ENCODE data around the gene LINC01488. TPM values are rescaled to one million over a fixed set of nuclear protein-coding genes. Genes with fewer than 3 reads are reported as not detected.

The LINC01488 gene
- total RNA-seq, 2 experiments from 2014 or later, result not detected

- CTCF ChIA-PET, result no interaction called here
- H3K9me3 ChIP-seq (ENCODE audit: control insufficient read depth in 1 of 2, insufficient read depth in 1 of 2, low read length in 2 of 2), result no peaks in the 10 kb centered on the region
- no peaks in the 10 kb centered on the region for H3K9me3 Mint-ChIP-seq
- no peak overlapping the region for H3K4me3 Mint-ChIP-seq
- H3K36me3 Mint-ChIP-seq (ENCODE audit: low read depth), result no peaks in the 10 kb centered on the region
- POLR2A ChIA-PET, result no interaction called here
- H3K27me3 Mint-ChIP-seq, result peaks cover 21% of the 10 kb centered on the region
- DNase-seq (peak in 1 of 14 experiments; percentile 2), ATAC-seq (ENCODE audit: poor library complexity) (no peak)
- H3K36me3 ChIP-seq (ENCODE audit: insufficient read depth, low read length), result no peaks in the 10 kb centered on the region
- H3K27ac Mint-ChIP-seq, result no peak overlapping the region
- TF ChIP-seq, protein P1, sequence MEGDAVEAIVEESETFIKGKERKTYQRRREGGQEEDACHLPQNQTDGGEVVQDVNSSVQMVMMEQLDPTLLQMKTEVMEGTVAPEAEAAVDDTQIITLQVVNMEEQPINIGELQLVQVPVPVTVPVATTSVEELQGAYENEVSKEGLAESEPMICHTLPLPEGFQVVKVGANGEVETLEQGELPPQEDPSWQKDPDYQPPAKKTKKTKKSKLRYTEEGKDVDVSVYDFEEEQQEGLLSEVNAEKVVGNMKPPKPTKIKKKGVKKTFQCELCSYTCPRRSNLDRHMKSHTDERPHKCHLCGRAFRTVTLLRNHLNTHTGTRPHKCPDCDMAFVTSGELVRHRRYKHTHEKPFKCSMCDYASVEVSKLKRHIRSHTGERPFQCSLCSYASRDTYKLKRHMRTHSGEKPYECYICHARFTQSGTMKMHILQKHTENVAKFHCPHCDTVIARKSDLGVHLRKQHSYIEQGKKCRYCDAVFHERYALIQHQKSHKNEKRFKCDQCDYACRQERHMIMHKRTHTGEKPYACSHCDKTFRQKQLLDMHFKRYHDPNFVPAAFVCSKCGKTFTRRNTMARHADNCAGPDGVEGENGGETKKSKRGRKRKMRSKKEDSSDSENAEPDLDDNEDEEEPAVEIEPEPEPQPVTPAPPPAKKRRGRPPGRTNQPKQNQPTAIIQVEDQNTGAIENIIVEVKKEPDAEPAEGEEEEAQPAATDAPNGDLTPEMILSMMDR (IDR thresholded peaks at IDR 0.05), result no peak
- H3K4me1 ChIP-seq (ENCODE audit: insufficient read depth, low read length), result no peaks in the 10 kb centered on the region
- intact Hi-C loops (cut with DNase I, micrococcal nuclease), result no loop called here
- H3K4me3 ChIP-seq (ENCODE audit: low read length), result no peak overlapping the region
- H3K27me3 ChIP-seq (ENCODE audit: control insufficient read depth in 1 of 2, insufficient read depth in 2 of 2, low read length in 2 of 2), result no peaks in the 10 kb centered on the region
- no peak overlapping the region for H3K27ac ChIP-seq (ENCODE audit: low read depth in 1 of 2, low read length in 2 of 2)
- H3K4me1 Mint-ChIP-seq (ENCODE audit: low read depth), result no peaks in the 10 kb centered on the region
These were observed 49.7 kb downstream of the LINC01488 start for GRCh38 chr11:69531071-69531716.

- Histone ChIP-seq H3K9me3 (ENCODE audit: control insufficient read depth in 1 of 2, insufficient read depth in 1 of 2, low read length in 2 of 2) (no peaks in the 10 kb centered on the region), H3K4me1 (ENCODE audit: insufficient read depth, low read length) (no peaks in the 10 kb centered on the region), H3K4me3 (ENCODE audit: low read length) (no peak overlapping the region), H3K36me3 (ENCODE audit: insufficient read depth, low read length) (no peaks in the 10 kb centered on the region), H3K27ac (ENCODE audit: low read depth in 1 of 2, low read length in 2 of 2) (no peak overlapping the region), H3K27me3 (ENCODE audit: control insufficient read depth in 1 of 2, insufficient read depth in 2 of 2, low read length in 2 of 2) (no peaks in the 10 kb centered on the region)
- H3K27me3 Mint-ChIP-seq, result peaks cover 21% of the 10 kb centered on the region
- ChIA-PET CTCF (no interaction called here), POLR2A (no interaction called here)
- no peaks in the 10 kb centered on the region for H3K36me3 Mint-ChIP-seq (ENCODE audit: low read depth)
- DNase-seq (peak in 1 of 14 experiments; percentile 4), ATAC-seq (ENCODE audit: poor library complexity) (no peak)
- TF ChIP-seq, protein P1 (IDR thresholded peaks at IDR 0.05), result no peak
- no peaks in the 10 kb centered on the region for H3K4me1 Mint-ChIP-seq (ENCODE audit: low read depth)
- no peak overlapping the region for H3K27ac Mint-ChIP-seq
- no peak overlapping the region for H3K4me3 Mint-ChIP-seq
- intact Hi-C loops (cut with DNase I, micrococcal nuclease), result no loop called here
- no peaks in the 10 kb centered on the region for H3K9me3 Mint-ChIP-seq
These were observed 50.2 kb downstream of the LINC01488 start for GRCh38 chr11:69531717-69532088.

DNA sequence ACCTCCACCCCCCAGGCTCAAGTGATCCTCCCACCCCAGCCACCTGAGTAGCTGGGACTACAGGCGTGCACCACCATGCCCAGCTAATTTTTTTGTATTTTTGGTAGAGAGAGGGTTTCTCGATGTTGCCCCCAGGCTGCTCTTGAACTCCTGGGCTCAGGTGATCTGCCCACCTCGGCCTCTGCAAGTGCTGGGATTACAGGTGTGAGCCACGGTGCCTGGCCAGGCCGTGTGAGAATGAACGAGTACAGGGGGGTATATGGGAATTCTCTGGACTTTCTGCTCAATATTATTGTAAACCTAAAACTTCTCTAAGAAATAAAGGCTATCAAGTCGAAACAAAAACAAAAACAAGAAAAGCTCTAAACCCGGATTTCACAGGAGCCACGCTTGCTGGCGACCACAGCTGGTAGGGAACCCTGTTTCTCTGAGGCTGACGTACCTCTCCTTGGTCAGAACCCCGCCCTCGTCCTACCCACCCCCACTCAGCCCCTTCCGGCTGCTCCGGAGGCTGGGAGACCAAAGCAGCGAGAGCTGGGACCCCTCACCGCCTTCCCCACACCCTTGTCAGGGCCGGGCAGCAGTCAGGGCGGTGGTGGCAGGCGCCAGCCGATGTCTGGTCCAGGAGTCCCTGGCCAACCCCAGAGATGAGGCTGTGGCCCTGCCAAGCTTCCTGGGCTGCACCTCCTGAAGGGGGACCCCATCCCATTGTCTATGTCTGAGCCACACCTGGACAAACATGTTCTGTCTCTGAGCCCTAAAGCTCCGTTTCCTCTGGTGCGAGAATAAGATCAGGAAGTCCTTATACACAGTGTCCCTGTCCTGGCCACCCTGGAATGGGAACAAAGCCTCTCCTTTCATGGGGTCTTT, 52.1 kb downstream of the LINC01488 start:
- Histone ChIP-seq H3K27me3 (ENCODE audit: control insufficient read depth in 1 of 2, insufficient read depth in 2 of 2, low read length in 2 of 2) (peaks cover 0 to 3% of the 10 kb centered on the region in 2 experiments), H3K4me1 (ENCODE audit: insufficient read depth, low read length) (no peaks in the 10 kb centered on the region), H3K27ac (ENCODE audit: low read depth in 1 of 2, low read length in 2 of 2) (no peak overlapping the region), H3K36me3 (ENCODE audit: insufficient read depth, low read length) (no peaks in the 10 kb centered on the region), H3K9me3 (ENCODE audit: control insufficient read depth in 1 of 2, insufficient read depth in 1 of 2, low read length in 2 of 2) (no peaks in the 10 kb centered on the region), H3K4me3 (ENCODE audit: low read length) (no peak overlapping the region)
- Mint-ChIP-seq H3K36me3 (ENCODE audit: low read depth) (no peaks in the 10 kb centered on the region), H3K4me1 (ENCODE audit: low read depth) (no peaks in the 10 kb centered on the region), H3K9me3 (no peaks in the 10 kb centered on the region), H3K27me3 (peaks cover 23% of the 10 kb centered on the region), H3K4me3 (no peak overlapping the region), H3K27ac (no peak overlapping the region)
- intact Hi-C loops (cut with DNase I, micrococcal nuclease), result no loop called here
- DNase-seq (no peak), ATAC-seq (ENCODE audit: poor library complexity) (no peak)
- TF ChIP-seq, protein P1 (IDR thresholded peaks at IDR 0.05), result no peak
- CTCF ChIA-PET, result no interaction called here
- POLR2A ChIA-PET, result no interaction called here

All from CD4-positive, alpha-beta T cell (primary cell).